IMR-90 (cell line): Measurements from ENCODE around the gene ACSL4. TPM values are rescaled to one million over a fixed set of nuclear protein-coding genes. Genes with fewer than 3 reads are reported as not detected.

ENCODE experiments used
- ATAC-seq: fragments of 200-7000 bp; cut with Tn5 transposase; 2 replicates; pipeline ENCODE4 v1.9.1; 2020; ENCODE audit warnings: low read depth, mild to moderate bottlenecking, moderate library complexity
- BruUV-seq: library from RNA; stranded (reverse); fragments of 400-500 nt; replicated peaks from 2 replicates; lab custom pipeline; 2021; lab: Mats Ljungman, UMichigan
- CTCF ChIA-PET: fragments of 300-600 bp; formaldehyde crosslinking; extraction: SDS; loops from one replicate; lab custom pipeline; 2021; ENCODE audit warnings: antibody characterized with exemption; lab: Yijun Ruan, JAX
- POLR2A ChIA-PET: fragments of 300-600 bp; sonication (Branson Sonifier 250); formaldehyde crosslinking; loops from one replicate; lab custom pipeline; 2022; ENCODE audit warnings: antibody characterized with exemption; ENCODE audit not compliant: unreplicated experiment; lab: Charles Lee
- DNase-seq: peaks from one replicate; pipeline ENCODE4 v3.0.0; 2013
- H2AFZ ChIP-seq: replicated peaks from 2 replicates; pipeline ENCODE3; 2013; ENCODE audit warnings: low read length, mild to moderate bottlenecking; ENCODE audit not compliant: poor library complexity
- H2AK5ac ChIP-seq: 2 replicates; pipeline ENCODE4 v1.6.1; 2013; ENCODE audit warnings: low read depth, low read length, inconsistent platforms
- H2AK9ac ChIP-seq: replicated peaks from 2 replicates; pipeline ENCODE3; 2013; ENCODE audit warnings: mild to moderate bottlenecking, low read depth, low read length, moderate library complexity; ENCODE audit not compliant: poor library complexity
- H2BK120ac ChIP-seq: 2 replicates; pipeline ENCODE4 v1.6.1; 2013; ENCODE audit warnings: low read depth, low read length, inconsistent platforms
- H2BK15ac ChIP-seq: 3 replicates; pipeline ENCODE4 v1.6.1; 2013; ENCODE audit warnings: low read depth, low read length, inconsistent platforms
- H2BK20ac ChIP-seq: 2 replicates; pipeline ENCODE4 v1.6.1; 2013; ENCODE audit warnings: low read depth, mild to moderate bottlenecking, inconsistent platforms, low read length, moderate library complexity
- H2BK5ac ChIP-seq: 2 replicates; pipeline ENCODE4 v1.6.1; 2013; ENCODE audit warnings: mild to moderate bottlenecking, low read depth, low read length, inconsistent platforms; ENCODE audit not compliant: poor library complexity, severe bottlenecking
- H3K14ac ChIP-seq: replicated peaks from 2 replicates; pipeline ENCODE4 v1.6.1; 2013; ENCODE audit warnings: low read depth, low read length, inconsistent platforms
- H3K18ac ChIP-seq: 2 replicates; pipeline ENCODE4 v1.6.1; 2013; ENCODE audit warnings: low read depth, low read length, control low read depth
- H3K23ac ChIP-seq: 2 replicates; pipeline ENCODE4 v1.6.1; 2013; ENCODE audit warnings: low read depth, low read length, inconsistent platforms
- H3K27ac ChIP-seq: 2 replicates; pipeline ENCODE4 v1.5.1; 2013; ENCODE audit warnings: mild to moderate bottlenecking, control low read depth, low read length; ENCODE audit not compliant: insufficient read depth
- H3K27me3 ChIP-seq: 2 replicates; pipeline ENCODE4 v1.6.1; 2013; ENCODE audit warnings: low read length; ENCODE audit not compliant: control insufficient read depth, insufficient read depth
- H3K36me3 ChIP-seq: 2 replicates; pipeline ENCODE4 v1.6.1; 2013; ENCODE audit warnings: low read length, mixed read lengths; ENCODE audit not compliant: control insufficient read depth, insufficient read depth
- H3K4ac ChIP-seq: 2 replicates; pipeline ENCODE4 v1.6.1; 2013; ENCODE audit warnings: low read depth, low read length, inconsistent platforms
- H3K4me1 ChIP-seq: 2 replicates; pipeline ENCODE4 v1.6.1; 2013; ENCODE audit warnings: low read length, mixed read lengths; ENCODE audit not compliant: control insufficient read depth, insufficient read depth
- H3K4me2 ChIP-seq: 2 replicates; pipeline ENCODE4 v1.6.1; 2013; ENCODE audit warnings: low read depth, mild to moderate bottlenecking, control low read depth, low read length, moderate library complexity
- H3K4me3 ChIP-seq: 2 replicates; pipeline ENCODE4 v1.5.1; 2013; ENCODE audit warnings: low read depth, mild to moderate bottlenecking, control low read depth, low read length, moderate library complexity; ENCODE audit not compliant: insufficient read depth
- H3K56ac ChIP-seq: 2 replicates; pipeline ENCODE4 v1.6.1; 2013; ENCODE audit warnings: low read length, inconsistent platforms; ENCODE audit not compliant: insufficient read depth; ENCODE audit errors: extremely low read depth
- H3K79me1 ChIP-seq, 2 experiments: 2 replicates each; pipeline ENCODE4 v1.6.1; 2013; ENCODE audit warnings: low read length in 2 of 2, inconsistent platforms in 1 of 2, low read depth in 1 of 2
- H3K9ac ChIP-seq: 2 replicates; pipeline ENCODE4 v1.6.1; 2013; ENCODE audit warnings: low read depth, low read length, control low read depth
- H3K9me1 ChIP-seq: 2 replicates; pipeline ENCODE4 v1.6.1; 2013; ENCODE audit warnings: low read length, inconsistent platforms; ENCODE audit not compliant: insufficient read depth
- H3K9me3 ChIP-seq: 2 replicates; pipeline ENCODE4 v1.6.1; 2013; ENCODE audit warnings: low read length; ENCODE audit not compliant: control insufficient read depth, insufficient read depth
- H4K20me1 ChIP-seq: 2 replicates; pipeline ENCODE4 v1.6.1; 2013; ENCODE audit warnings: low read length, inconsistent platforms; ENCODE audit not compliant: insufficient read depth
- H4K5ac ChIP-seq: 2 replicates; pipeline ENCODE4 v1.6.1; 2013; ENCODE audit warnings: mild to moderate bottlenecking, low read depth, low read length, control low read depth
- H4K8ac ChIP-seq, 2 experiments: 2 replicates each; pipeline ENCODE4 v1.6.1; 2013; ENCODE audit warnings: low read depth in 2 of 2, low read length in 2 of 2, control low read depth in 1 of 2, inconsistent platforms in 1 of 2
- H4K91ac ChIP-seq: 2 replicates; pipeline ENCODE4 v1.6.1; 2013; ENCODE audit warnings: low read depth, low read length, inconsistent platforms; ENCODE audit not compliant: insufficient read depth
- BHLHE40 ChIP-seq: fragments of 150-350 bp; IDR thresholded peaks from 2 replicates; pipeline ENCODE4 v1.6.1; 2016; ENCODE audit warnings: mild to moderate bottlenecking, low read depth, low read length
- CEBPB ChIP-seq: IDR thresholded peaks from 2 replicates; pipeline ENCODE4 v1.6.1; 2012; ENCODE audit warnings: low read depth, low read length, improper control_type of control experiment
- ELK1 ChIP-seq: fragments of 150-350 bp; IDR thresholded peaks from 2 replicates; pipeline ENCODE4 v1.6.1; 2016; ENCODE audit warnings: low read depth, mild to moderate bottlenecking, low read length, moderate library complexity, borderline replicate concordance
- FOS ChIP-seq: fragments of 150-350 bp; IDR thresholded peaks from 2 replicates; pipeline ENCODE4 v1.6.1; 2016; ENCODE audit warnings: low read depth, low read length
- MAZ ChIP-seq: IDR thresholded peaks from 2 replicates; pipeline ENCODE4 v1.6.1; 2012; ENCODE audit warnings: low read depth, mild to moderate bottlenecking, low read length, improper control_type of control experiment, moderate library complexity, borderline replicate concordance
- NFE2L2 ChIP-seq: fragments of 150-350 bp; IDR thresholded peaks from 2 replicates; pipeline ENCODE4 v1.6.1; 2016; ENCODE audit warnings: low read depth, mild to moderate bottlenecking, low read length
- POLR2A ChIP-seq: IDR thresholded peaks from 2 replicates; pipeline ENCODE4 v1.6.1; 2012; ENCODE audit warnings: mild to moderate bottlenecking, low read depth, low read length
- RAD21 ChIP-seq: IDR thresholded peaks from 2 replicates; pipeline ENCODE4 v1.6.1; 2012; ENCODE audit warnings: low read length, improper control_type of control experiment
- USF2 ChIP-seq: fragments of 150-350 bp; IDR thresholded peaks from 2 replicates; pipeline ENCODE4 v1.6.1; 2017; ENCODE audit warnings: mild to moderate bottlenecking, antibody characterized with exemption, low read length, low read depth
- WGBS, 2 experiments: methylation state at CpG; one replicate each; pipeline versions ENCODE4 v1.1.5 to v1.1.7; 2013; ENCODE audit warnings: missing lambda C conversion rate in 2 of 2; ENCODE audit not compliant: insufficient read length in 1 of 2; ENCODE audit errors: extremely low coverage in 2 of 2; 5-methylcytosine and 5-hydroxymethylcytosine counted together
- dilution Hi-C: fragments of 300-500 bp; cut with HindIII; formaldehyde crosslinking; loops from one replicate; pipeline ENCODE4 v1.14.3; 2018; ENCODE audit warnings: low sequenced_read_pairs; ENCODE audit not compliant: unreplicated experiment
- in situ Hi-C: fragments of 300-500 bp; cut with MboI; formaldehyde crosslinking; loops from 3 replicates; pipeline ENCODE4 v1.14.3; 2019; ENCODE audit warnings: low sequenced_read_pairs, inconsistent platforms, mixed read lengths
- intact Hi-C: fragments of 100-400 bp; cut with micrococcal nuclease; formaldehyde crosslinking; loops from 2 replicates; pipeline ENCODE4 v1.10.0; 2022
- polyA plus RNA-seq, 3 experiments: library from polyadenylated mRNA; depleted of rRNA; stranded (reverse); fragments of >200 nt; gene quantifications; 2 replicates each; pipeline ENCODE4 v1.2.3, GENCODE V29; 2012; ENCODE audit warnings: low replicate concordance in 1 of 3
- total RNA-seq: library from RNA; depleted of rRNA; stranded (reverse); fragments of >200 nt; gene quantifications from 2 replicates; pipeline ENCODE4 v1.2.3, GENCODE V29; 2012

Gene ACSL4
- total and polyA plus RNA-seq, 2 of the 4 experiments (the other 2 are of a cell fraction) = 29.6 to 59.7 TPM

- TF ChIP-seq ELK1 (no peak), FOS (no peak), NFE2L2 (no peak), POLR2A (no peak)
These were observed 44.7 kb upstream of the ACSL4 start (continued) for GRCh38 chrX:109777749-109778148.

- Histone ChIP-seq H4K8ac (no peak overlapping the region), H3K4me2 (no peak overlapping the region), H3K9me3 (no peaks in the 10 kb centered on the region), H3K4me3 (no peak overlapping the region), H2AFZ (no peak overlapping the region), H3K9ac (no peak overlapping the region), H3K27ac (no peak overlapping the region), H4K5ac (no peak overlapping the region), H2BK20ac (no peak overlapping the region), H3K27me3 (no peaks in the 10 kb centered on the region; the same call in 1 of the 2 replicates), H3K9me1 (no peaks in the 10 kb centered on the region), H3K4ac (no peak overlapping the region), H3K14ac (no peak overlapping the region), H4K20me1 (no peaks in the 10 kb centered on the region), H2AK5ac (no peak overlapping the region), H3K23ac (no peak overlapping the region), H3K56ac (no peak overlapping the region), H2AK9ac (no peak overlapping the region), H3K79me1 (no peaks in the 10 kb centered on the region), H2BK15ac (no peak overlapping the region), H4K91ac (no peak overlapping the region), H2BK5ac (no peak overlapping the region), H2BK120ac (no peak overlapping the region), H3K4me1 (0 out of 2 replicates have a peak, but pooled peaks cover 2% of the 10 kb centered on the region), H3K18ac (no peak overlapping the region), H3K36me3 (no peaks in the 10 kb centered on the region)
- dilution Hi-C loops = no loop called here
- DNase-seq (no peak), ATAC-seq (no peak)
- ChIA-PET CTCF (no interaction called here), POLR2A (no interaction called here)
- WGBS, 2 experiments = no CpG with 5 or more reads among the region's 4 CpGs
- in situ Hi-C loops = no loop called here
- TF ChIP-seq MAZ (no peak), BHLHE40 (no peak), CEBPB (no peak), RAD21 (no peak), FOS (no peak), ELK1 (no peak), USF2 (no peak)
- intact Hi-C loops = no loop called here
- no TSS peak for BruUV-seq
These were observed 43.9 kb upstream of the ACSL4 start for GRCh38 chrX:109776986-109777385.
